ENCODE results near the gene EGFL7.

- no peak for TF ChIP-seq ZNF24 (tag by site-specific recombination; IDR thresholded peaks at IDR 0.05)
- no peak for TF ChIP-seq CTCF (tag by site-specific recombination; IDR thresholded peaks at IDR 0.05)
- no peak for TF ChIP-seq ZNF692 (tag by site-specific recombination; IDR thresholded peaks at IDR 0.05)
- TF ChIP-seq MEIS1 (CRISPR knock-in tag; IDR thresholded peaks at IDR 0.05; ENCODE audit: borderline replicate concordance): no peak
- TF ChIP-seq ZNF248 (tag by site-specific recombination; IDR thresholded peaks at IDR 0.05): no peak
- no peak for TF ChIP-seq ZNF16 (tag by site-specific recombination; IDR thresholded peaks at IDR 0.05; ENCODE audit: low read depth)
- TF ChIP-seq ZNF624 (tag by site-specific recombination; IDR thresholded peaks at IDR 0.05): no peak
- TF ChIP-seq ZNF629 (tag by site-specific recombination; IDR thresholded peaks at IDR 0.05): no peak
- no peak for TF ChIP-seq FEZF1 (tag by site-specific recombination; IDR thresholded peaks at IDR 0.05)
- no peak for TF ChIP-seq ZNF843 (tag by site-specific recombination; IDR thresholded peaks at IDR 0.05)
- no peak for TF ChIP-seq ZNF677 (tag by site-specific recombination; IDR thresholded peaks at IDR 0.05)
Measured at GRCh38 chr9:136622538-136622948, 40.2 kb upstream of the EGFL7 start.

Data from HEK293 (cell line).